ENCODE data around the gene KCNK15.

KCNK15 gene

DNA sequence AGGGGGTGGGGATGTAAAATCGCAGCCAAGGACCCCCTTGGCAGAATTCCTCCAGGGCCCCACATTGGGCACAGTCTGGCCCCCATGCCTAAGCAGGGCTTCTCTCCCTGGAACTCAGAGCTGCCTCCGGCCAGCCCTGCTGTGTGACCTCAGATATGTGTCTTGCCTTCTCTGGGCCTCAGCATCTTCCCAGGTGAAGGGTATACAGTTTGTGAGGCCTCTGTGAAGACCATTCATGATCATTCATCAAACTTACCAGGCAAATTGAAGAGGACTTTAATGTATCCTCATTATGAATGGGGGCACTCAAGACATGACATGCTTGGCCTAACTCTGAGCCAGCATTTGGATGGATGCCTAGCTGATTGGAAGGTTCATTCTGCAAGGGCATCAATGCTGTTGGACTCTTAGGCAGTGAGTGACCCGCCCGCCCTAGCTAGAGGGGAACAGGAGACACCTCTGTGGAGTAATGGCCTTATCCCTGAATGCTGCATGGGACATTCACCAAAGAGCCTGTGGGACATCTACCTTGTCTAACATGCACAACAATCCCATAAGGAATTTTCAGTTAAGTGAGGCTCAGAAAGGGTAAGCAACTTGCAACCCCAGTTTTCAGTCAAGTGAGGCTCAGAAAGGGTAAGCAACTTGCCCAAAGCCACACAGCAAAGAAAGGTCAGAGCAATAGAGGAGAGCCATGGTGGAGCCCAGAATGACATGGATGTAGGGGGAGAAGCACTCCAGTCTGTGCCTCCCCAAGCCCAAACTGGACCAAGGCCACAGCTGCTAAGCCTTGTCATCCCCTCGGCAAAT lies 30.0 kb upstream of the KCNK15 start:
- no peak for DNase-seq

GRCh38 chr20:44716309-44717106 lies 29.2 kb upstream of the KCNK15 start:
- DNase-seq: no peak

DNA sequence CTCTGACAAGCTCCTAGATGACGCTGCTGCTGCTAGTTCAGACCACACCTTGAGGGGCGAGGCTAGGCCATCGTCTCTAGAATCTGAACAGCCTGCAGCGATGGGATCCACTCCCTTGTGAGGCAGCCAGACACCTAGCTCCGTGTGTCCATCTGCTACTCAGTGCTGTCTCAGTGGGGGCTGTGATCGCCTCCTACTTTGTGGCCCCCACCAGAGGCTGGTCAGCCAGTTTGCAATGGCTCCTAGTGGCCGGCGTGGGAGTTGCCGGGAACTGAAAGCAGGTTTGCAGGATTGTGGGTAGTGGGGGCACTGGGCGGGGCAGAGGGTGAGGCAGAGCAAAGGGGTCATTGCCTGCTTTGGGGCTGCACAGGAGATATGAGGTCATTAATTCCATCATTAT lies 27.7 kb upstream of the KCNK15 start:
- no peak for DNase-seq

DNA sequence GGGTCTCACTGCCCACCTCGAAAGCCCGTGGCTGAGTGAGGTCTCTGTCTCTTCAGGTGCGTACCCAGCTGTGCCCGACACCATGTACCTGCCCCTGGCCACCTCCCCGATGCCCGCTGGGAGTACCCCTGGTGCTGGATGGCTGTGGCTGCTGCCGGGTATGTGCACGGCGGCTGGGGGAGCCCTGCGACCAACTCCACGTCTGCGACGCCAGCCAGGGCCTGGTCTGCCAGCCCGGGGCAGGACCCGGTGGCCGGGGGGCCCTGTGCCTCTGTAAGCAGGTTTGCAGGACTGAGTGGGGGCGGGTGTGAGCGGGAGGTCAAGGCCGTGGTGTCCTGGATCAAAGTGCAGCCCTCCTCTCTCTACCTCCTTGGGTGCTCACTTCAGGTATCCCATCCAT lies 25.8 kb upstream of the KCNK15 start:
- no peak for DNase-seq

GRCh38 chr20:44720621-44720996 lies 25.1 kb upstream of the KCNK15 start:
- DNase-seq: no peak

GRCh38 chr20:44720997-44721784 lies 24.5 kb upstream of the KCNK15 start:
- DNase-seq: no peak

GRCh38 chr20:44721785-44722054 lies 23.9 kb upstream of the KCNK15 start:
- no peak for DNase-seq

GRCh38 chr20:44722990-44723389 lies 22.7 kb upstream of the KCNK15 start:
- DNase-seq: no peak

- DNase-seq: no peak
These were observed 22.3 kb upstream of the KCNK15 start for GRCh38 chr20:44723391-44723790.

GRCh38 chr20:44723798-44724362 lies 21.8 kb upstream of the KCNK15 start:
- no peak for DNase-seq

GRCh38 chr20:44724423-44725091 lies 21.1 kb upstream of the KCNK15 start:
- no peak for DNase-seq

- no peak for DNase-seq
These were observed 19.8 kb upstream of the KCNK15 start for GRCh38 chr20:44725837-44726236.

DNA sequence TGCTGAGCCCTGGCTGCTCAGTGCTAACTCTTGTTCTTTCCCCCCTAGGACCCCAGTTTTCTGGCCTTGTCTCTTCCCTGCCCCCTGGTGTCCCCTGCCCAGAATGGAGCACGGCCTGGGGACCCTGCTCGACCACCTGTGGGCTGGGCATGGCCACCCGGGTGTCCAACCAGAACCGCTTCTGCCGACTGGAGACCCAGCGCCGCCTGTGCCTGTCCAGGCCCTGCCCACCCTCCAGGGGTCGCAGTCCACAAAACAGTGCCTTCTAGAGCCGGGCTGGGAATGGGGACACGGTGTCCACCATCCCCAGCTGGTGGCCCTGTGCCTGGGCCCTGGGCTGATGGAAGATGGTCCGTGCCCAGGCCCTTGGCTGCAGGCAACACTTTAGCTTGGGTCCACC lies 18.6 kb upstream of the KCNK15 start:
- DNase-seq: no peak

GRCh38 chr20:44727651-44728050 lies 18.0 kb upstream of the KCNK15 start:
- no peak for DNase-seq

GRCh38 chr20:44728801-44729443 lies 16.7 kb upstream of the KCNK15 start:
- DNase-seq: no peak

DNA sequence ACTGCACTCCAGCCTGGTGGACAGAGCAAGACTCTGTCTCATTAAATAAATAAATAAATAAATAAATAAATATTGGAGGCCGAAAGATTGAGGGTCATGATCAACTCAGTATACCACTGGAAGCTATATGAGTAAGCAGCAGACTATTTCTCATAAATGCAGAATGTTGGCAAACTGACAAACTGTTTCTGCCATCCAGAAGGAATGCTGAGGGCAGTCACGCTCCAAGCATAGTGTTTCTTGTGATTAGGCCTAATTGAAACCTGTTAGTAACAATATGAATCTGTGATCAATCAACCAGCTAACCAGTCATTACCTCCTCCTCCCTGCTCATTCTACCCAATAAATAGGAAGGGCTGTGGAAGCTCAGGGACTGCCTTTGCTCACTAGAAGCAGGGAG lies 15.2 kb upstream of the KCNK15 start:
- DNase-seq: no peak

- no peak for DNase-seq
These were observed 14.0 kb upstream of the KCNK15 start for GRCh38 chr20:44731657-44732056.

- no peak for DNase-seq
These were observed 13.3 kb upstream of the KCNK15 start for GRCh38 chr20:44732327-44732726.

DNA sequence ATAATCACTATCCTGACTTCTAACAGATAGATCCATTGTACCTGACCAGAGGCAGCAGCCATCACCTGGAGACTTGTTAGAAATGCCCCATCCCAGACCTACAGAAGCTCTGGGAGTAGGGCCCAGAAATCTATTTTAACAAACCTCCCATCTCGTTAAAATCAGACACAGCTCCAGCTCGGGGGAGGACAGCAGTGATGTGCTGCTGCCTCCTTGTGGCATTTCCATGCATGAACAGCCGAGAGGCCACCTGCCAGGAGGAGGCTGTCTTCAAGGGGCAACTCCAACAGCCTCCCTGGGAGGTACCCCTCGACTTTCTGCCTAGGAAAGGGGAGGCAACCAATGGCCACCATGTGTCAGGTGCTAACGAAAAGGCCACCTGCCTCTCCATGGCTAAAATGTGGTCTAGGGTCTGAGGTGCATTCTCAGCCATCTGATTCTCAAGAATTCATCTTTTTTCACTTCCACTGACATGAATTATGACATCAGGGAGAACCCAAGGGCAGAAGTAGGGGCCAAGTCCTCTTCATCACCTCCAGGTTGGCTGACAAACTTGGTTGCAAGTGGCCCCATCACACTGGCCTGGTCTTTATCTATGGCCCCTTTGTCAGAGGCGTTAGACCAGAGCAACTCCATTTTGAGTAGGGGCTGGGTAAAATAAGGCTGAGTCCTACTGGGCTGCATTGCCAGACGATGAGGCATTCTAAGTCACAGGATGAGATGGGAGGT lies 12.2 kb upstream of the KCNK15 start:
- DNase-seq: peak; percentile 43 to 44

DNA sequence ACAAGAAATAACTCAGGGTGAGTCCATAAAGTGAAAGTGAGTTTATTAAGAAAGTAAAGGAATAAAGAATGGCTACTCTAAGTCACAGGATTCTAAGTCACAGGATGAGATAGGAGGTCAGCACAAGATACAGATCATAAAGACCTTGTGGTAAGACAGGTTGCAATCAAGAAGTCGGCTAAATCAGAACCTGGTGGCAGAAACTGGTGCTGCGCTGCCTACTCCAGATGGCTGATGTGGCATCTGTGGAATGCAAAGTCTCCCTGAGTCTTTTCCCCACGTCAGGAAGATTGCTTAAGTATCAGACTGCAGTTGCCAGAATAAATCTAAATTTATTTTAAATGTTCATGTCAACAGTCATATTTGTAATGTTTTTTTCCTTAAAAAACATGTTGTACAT lies 10.7 kb upstream of the KCNK15 start:
- no peak for DNase-seq

DNA sequence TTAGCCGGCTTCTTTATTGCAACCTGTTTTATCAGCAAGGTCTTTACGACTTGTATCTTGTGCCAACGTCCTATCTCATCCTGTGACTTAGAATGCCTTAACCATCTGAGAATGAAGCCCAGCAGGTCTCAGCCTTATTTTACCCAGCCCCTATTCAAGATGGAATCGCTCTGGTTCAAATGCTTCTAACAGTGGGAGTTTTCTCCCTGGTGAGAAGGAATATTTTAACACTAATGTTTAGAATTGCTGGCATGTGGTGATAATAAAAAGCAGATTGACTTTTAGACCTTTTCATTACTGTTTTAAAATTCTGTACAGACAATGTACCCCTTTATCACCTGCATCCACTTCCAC lies 9.9 kb upstream of the KCNK15 start:
- DNase-seq: no peak

All from stimulated activated CD4-positive, alpha-beta T cell treated with anti-CD3 and anti-CD28 coated beads, Interleukin-4, amount 100 ng/mL, for 4 hours (primary cell).